Activated T-helper 1 cell treated with anti-CD3 and anti-CD28 coated beads, Interleukin-2, amount 50 U/mL, for 16 hours (primary cell): ENCODE results near the gene NUP107.

Experiments
- DNase-seq, 2 donors: peaks; one replicate each; pipeline ENCODE4 v3.0.0-alpha.2; 2020; ENCODE audit warnings: low read depth in 1 of 2, low spot score in 1 of 2

The NUP107 gene

DNA sequence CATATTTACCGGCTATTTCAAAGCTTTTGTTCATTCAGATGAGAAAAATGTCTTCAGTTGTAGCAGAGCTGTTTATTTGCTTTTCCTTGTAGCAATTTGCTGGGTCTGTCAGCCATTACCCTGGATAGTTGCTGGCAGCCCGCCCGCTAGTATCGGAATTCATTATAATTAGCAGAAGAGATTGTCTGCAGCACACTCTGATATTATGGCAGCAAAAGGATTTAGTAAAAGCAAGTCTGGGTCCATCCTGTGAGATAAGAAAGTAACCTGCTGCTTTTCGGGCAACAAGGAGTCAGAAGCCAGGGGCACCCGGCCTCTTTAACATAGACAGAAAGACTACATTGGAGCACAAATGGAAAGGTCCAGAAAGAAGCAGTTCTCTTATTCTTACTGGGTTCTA lies 53.1 kb downstream of the NUP107 start:
- no peak for DNase-seq

DNA sequence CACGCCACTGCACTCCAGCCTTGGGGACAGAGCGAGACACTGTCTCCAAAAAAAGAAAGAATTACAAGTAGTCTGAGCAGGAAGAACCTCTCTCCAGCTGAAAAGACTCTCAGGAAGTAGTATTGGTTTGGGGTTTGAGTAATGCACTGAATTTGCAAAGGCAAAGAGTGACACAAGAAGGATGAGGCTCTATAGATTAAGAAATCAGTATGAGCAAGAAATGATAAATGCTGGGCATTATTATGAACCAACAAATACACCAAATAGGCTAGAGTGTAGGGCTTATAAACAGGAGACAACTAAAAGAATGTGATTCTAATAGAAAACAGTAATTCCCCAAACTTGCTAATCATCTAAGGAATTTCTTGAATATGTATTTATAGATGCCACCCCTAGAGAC lies 56.6 kb downstream of the NUP107 start:
- DNase-seq: no peak

GRCh38 chr12:68745376-68745903 lies 58.7 kb downstream of the NUP107 start:
- DNase-seq: no peak

DNA sequence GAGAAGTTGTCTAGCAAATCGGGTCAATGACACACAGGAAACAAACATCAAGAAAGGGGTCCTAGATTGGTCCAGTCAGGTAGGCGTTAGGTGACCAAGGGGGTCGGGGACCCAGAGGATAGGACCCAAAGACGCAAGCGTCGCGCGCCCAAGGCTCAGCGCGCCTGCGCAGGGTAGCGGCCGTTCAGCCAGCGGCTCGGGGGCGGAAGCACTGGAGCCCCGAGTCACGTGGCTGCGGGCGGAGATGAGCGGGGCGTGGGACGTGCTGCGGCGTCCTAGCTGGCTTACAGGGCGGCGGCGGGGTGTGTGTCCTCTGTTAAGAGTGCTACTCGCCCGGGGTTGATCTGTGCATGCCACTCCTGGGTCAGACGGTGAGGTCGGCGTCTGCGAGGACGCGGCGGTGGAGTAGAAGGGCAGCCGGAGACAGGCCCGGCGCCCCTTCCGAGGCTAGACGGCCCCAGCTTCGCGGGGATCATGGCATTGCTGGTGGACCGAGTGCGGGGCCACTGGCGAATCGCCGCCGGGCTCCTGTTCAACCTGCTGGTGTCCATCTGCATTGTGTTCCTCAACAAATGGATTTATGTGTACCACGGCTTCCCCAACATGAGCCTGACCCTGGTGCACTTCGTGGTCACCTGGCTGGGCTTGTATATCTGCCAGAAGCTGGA lies 59.3 kb downstream of the NUP107 start, which contains the start of gene SLC35E3:
SLC35E3 (plus strand) TSS at position 273 of the 668 bp plus-strand sequence; CDS start at position 475, 202 bp downstream.
- DNase-seq: peak; percentile 81 to 85

DNA sequence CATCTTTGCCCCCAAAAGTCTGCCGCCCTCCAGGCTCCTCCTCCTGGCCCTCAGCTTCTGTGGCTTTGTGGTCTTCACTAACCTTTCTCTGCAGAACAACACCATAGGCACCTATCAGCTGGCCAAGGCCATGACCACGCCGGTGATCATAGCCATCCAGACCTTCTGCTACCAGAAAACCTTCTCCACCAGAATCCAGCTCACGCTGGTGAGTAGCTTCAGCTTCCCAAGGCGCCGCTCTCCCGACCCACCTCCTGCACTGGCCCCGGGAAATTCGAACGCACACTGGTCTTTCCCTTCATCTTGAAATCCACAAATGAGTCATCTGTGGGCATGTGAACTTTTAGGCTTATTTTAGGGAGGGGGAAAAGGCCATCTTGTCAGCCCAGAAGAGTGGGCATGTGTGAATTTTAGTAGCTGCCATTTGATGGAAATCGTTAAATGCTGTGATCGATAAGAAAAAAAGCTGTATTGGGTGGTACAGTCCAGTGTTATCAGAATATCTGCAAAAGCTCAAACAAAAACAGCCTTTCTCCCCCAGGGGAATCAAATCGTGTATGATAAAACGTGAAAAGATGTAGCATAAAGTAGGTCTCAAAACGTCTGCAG lies 59.9 kb downstream of the NUP107 start:
- peak; percentile 4 for DNase-seq

GRCh38 chr12:68749443-68749842 lies 62.7 kb downstream of the NUP107 start:
- DNase-seq: no peak

DNA sequence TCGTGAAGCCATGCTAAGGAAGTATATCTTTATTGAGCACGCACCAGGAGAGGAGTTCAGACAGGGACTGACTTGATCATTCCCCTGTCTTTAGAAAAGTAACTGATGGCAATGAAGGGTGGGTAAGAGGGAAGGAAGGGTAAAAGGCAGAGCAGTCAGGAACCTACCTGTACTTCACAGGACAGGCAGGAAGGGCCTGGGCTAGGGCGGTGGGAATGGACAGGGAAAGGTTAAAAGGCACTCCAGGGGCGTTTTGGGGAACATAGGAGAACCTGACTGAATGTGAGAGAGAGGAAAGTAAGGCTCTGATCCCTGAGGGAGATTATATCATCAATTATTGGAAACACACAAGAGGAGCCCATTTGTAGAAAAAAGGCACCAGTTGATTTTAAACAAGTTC lies 63.1 kb downstream of the NUP107 start:
- no peak for DNase-seq

DNA sequence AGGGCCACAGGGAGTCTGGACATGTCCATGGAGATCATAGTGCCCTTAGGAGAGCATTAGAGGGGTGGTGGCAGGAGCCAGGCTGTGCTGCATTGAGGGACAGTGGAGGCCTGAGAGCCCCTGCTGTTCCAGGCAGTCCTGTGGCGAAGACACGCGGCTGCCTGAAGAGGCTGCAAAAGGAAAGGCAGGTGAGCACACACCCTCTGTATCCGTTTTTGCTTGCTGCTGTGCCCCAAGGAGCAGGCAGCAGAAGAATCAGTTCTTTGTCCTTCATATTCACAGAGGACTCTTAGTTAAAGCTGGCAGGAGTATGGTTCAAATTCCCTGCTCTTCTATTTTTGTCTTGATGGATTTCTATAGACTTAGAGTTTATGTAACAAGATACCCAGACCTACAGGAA lies 63.7 kb downstream of the NUP107 start:
- no peak for DNase-seq

DNA sequence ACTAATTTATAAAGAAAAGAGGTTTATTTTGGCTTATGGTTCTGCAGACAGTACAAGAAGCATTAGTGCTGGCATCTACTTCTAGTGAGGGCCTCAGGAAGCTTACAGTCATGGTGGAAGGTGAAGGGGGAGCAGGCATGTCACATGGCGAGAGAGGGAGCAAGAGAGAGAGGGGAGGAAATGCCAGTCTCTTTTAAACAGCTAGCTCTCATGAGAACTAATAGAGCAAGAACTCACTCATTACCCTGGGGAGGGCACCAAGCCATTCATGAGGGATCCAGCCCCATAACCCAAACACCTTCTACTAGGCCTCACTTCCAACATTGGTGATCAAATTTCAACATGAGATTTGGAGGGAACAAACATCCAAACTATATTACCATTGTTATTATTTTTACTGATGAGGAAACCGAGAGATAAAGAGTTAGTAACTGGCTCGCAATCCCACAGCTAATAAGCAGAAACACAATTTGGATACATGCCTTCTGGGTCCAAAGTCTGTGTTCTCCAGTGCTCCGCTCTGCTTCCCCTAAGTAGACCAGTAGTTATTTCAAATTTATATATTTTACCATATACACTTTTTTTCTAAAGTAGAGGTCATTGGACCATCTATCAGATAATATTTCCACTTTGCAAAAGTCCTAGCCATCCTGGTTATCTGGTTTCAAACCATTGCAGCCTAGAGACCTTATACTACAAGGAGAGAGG lies 68.9 kb downstream of the NUP107 start:
- DNase-seq: no peak

DNA sequence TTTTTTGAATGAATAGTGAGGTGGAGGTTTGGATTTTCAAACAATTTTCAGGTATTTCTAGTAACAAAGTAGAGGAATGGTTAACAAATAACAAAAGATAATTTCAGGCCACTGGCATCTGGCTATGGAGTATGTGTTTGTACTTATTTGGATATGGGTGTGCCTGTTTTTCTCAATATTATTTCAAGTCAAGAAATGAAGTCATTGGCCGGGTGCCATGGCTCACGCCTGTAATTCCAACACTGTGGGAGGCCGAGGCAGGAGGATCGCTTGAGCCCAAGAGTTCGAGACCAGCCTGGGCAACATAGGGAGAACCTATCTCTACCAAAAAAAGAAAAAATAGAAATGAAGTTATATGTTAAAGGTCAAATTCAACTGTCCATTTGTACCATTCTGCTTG lies 73.1 kb downstream of the NUP107 start:
- DNase-seq: no peak

- DNase-seq: no peak
Observed at GRCh38 chr12:68760806-68761441, 74.1 kb downstream of the NUP107 start.

GRCh38 chr12:68761442-68761812 lies 74.6 kb downstream of the NUP107 start:
- no peak for DNase-seq

DNA sequence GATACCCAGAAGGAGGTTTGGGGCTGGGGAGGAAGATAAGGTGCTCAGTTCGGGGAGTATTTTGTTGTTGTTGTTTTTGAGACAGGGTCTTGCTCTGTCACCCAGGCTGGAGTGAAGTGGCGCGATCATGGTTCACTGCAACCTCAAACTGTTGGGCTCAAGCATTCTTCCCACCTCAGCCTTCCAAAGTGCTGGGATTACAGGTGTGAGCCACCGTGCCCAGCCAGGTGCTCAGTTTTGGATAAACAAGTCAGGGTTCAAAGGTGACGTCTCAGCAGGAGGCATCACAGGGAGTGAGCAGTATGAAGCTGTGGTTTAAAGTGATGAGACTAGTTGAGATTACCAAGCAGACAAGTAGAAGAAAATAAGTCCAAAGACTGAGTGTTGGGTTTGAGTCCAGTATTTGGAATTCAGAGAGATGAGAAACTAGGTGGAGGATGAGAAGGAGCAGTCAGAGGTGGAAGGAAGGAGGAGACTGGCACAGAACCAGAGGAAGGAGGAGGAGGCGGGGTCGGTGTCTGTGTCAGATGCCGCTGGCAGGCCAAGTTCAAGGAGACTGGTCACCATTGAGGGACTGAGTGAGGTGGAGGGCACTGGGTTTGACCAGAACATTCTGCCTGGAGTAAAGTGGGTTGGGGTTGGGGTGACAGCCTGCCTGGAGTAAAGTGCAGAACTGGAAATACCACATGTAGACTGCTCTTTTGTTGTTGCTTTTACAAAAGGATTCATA lies 75.3 kb downstream of the NUP107 start:
- no peak for DNase-seq

- DNase-seq: no peak
Observed at GRCh38 chr12:68762691-68763090, 75.9 kb downstream of the NUP107 start.

DNA sequence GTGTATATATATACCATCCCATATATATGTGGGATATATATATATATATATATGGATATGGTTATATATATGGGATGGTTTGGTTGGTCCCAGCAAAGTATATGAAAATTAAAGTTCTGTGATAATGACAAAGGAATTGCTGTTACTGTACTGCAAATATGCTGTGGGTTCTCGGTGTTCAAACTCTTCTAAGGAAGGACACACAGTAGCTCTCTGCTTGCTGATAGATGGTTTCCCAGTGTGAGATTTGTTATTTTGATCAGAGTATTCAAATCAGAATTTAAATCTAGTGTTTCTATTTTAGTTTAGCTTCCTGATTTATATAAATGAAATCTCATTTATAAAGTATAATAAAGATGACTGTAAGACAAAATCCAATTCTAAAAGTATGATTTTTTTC lies 78.9 kb downstream of the NUP107 start:
- no peak for DNase-seq

- no peak for DNase-seq
Observed at GRCh38 chr12:68766646-68767045, 79.9 kb downstream of the NUP107 start.

GRCh38 chr12:68767191-68767590 lies 80.4 kb downstream of the NUP107 start:
- DNase-seq: no peak

- DNase-seq: no peak
Observed at GRCh38 chr12:68768431-68768939, 81.7 kb downstream of the NUP107 start.

- no peak for DNase-seq
Observed at GRCh38 chr12:68769941-68770340, 83.2 kb downstream of the NUP107 start.

DNA sequence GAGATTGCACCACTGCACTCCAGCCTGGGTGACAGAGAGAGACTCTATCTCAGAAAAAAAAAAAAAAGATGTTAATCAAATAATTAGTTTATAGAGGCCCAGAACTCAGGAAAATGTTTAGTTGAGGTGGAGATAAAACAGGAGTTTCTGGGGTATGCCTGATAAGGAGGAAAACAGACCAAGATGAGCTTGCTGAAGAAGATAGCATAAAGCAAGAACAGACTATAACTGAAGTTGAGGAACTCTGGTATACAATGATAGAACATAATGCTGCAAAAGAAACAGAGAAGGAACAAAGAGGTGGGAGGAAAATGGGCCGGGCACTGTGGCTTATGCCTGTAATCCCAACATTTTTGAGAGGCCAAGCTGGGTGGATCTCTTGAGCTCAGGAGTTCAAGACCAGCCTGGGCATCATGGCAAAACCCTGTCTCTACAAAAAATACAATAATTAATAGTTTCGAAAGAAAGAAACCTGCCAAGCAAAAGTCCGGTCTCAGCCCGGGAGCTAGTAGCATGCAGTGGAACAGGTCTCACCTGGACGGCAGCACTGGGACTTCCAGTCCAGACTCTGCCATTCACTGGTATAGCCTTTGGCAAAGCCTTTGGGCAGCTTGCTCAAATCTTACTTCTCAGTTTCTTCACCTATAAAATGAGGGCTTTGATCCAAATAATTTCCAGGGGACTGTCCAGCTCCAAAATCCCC lies 84.6 kb downstream of the NUP107 start:
- DNase-seq: no peak
